ENCODE results near the gene GCGR. TPM values are rescaled to one million over a fixed set of nuclear protein-coding genes. Genes with fewer than 3 reads are reported as not detected.

GCGR gene
- total RNA-seq, 2 donors from 2014 or later, result not detected

DNA sequence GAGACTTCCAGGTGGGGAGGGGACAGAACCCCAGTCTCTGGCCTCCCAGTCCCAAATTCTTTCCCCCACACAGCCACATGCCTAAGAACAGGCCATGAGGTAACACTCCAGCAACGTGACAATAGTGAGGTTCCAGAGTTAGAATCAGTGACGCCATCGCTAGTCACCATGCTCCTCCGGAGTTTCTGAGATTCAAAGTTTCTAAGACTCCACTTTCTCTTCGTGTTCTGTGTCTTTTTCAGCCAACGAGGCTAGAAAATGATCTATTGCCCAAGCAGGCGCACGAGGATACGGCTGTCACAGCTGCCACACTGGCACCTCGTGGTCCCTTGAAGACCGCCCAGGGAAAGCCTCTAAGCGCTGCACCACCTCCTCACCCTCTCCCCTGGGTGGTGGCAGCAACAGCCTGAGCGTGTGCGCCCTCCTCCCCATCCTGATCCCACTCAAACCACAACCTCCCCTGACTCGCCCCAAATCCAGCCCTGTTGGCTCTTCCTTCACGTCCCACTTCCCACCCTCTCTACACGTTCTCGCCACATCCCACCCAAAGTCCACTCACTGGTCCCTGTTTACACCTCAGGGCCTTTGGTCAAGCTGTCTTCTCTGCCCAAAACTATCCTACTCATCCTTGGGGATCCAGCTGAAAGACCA lies 28.1 kb downstream of the GCGR start:
- intact Hi-C loops (cut with DNase I), result no loop called here
- Histone ChIP-seq H3K36me3 (no peaks in the 10 kb centered on the region), H3K9me3 (no peaks in the 10 kb centered on the region), H3K9ac (ENCODE audit: low read depth in 2 of 2, low read length in 2 of 2) (peak overlapping the region; percentile 62 to 91), H3K27ac (peak overlapping the region; percentile 92), H3K4me1 (peaks cover 4% of the 10 kb centered on the region), H3K4me3 (peak overlapping the region; percentile 74), H3K27me3 (no peaks in the 10 kb centered on the region)
- DNase-seq, result no peak
- TF ChIP-seq, protein P1, sequence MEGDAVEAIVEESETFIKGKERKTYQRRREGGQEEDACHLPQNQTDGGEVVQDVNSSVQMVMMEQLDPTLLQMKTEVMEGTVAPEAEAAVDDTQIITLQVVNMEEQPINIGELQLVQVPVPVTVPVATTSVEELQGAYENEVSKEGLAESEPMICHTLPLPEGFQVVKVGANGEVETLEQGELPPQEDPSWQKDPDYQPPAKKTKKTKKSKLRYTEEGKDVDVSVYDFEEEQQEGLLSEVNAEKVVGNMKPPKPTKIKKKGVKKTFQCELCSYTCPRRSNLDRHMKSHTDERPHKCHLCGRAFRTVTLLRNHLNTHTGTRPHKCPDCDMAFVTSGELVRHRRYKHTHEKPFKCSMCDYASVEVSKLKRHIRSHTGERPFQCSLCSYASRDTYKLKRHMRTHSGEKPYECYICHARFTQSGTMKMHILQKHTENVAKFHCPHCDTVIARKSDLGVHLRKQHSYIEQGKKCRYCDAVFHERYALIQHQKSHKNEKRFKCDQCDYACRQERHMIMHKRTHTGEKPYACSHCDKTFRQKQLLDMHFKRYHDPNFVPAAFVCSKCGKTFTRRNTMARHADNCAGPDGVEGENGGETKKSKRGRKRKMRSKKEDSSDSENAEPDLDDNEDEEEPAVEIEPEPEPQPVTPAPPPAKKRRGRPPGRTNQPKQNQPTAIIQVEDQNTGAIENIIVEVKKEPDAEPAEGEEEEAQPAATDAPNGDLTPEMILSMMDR (IDR thresholded peaks at IDR 0.05), result no peak

DNA sequence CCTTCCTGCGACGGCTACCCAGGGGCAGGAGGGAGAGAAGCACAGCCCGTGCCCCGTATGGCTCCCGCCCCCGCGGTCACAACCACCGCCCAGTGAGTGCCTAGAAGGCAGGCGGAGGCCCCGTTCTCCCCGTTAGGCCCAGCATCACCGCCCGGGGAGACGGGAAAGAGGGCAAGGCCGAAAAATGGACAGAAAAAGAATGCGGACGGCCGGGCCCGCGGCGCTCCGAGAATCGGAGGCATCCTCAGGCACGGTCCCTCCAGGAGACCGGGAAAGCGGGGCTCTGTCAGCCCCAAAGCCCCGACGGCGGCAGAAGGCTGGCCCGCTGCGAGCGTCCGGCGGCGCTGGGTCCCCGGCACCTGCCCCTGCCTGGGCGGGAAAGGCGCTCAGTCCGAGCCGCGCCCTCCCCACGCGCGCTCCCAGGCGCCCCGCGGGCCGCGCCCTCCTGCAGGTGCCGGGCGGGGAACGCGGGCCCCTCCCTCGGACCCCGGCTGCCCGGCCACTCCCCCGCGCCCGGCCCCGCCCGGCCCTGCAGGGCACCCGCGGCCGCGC lies 28.7 kb downstream of the GCGR start:
- H3K27me3 ChIP-seq, result no peaks in the 10 kb centered on the region
- intact Hi-C loops (cut with DNase I), result no loop called here
- peaks cover 4% of the 10 kb centered on the region for H3K4me1 ChIP-seq
- peak overlapping the region; percentile 62 to 91 for H3K9ac ChIP-seq (ENCODE audit: low read depth in 2 of 2, low read length in 2 of 2)
- H3K9me3 ChIP-seq, result no peaks in the 10 kb centered on the region
- H3K27ac ChIP-seq, result peak overlapping the region; percentile 92
- TF ChIP-seq, protein P1 (IDR thresholded peaks at IDR 0.05), result no peak
- H3K4me3 ChIP-seq, result peak overlapping the region; percentile 74
- DNase-seq, result peak; percentile 40
- no peaks in the 10 kb centered on the region for H3K36me3 ChIP-seq

DNA sequence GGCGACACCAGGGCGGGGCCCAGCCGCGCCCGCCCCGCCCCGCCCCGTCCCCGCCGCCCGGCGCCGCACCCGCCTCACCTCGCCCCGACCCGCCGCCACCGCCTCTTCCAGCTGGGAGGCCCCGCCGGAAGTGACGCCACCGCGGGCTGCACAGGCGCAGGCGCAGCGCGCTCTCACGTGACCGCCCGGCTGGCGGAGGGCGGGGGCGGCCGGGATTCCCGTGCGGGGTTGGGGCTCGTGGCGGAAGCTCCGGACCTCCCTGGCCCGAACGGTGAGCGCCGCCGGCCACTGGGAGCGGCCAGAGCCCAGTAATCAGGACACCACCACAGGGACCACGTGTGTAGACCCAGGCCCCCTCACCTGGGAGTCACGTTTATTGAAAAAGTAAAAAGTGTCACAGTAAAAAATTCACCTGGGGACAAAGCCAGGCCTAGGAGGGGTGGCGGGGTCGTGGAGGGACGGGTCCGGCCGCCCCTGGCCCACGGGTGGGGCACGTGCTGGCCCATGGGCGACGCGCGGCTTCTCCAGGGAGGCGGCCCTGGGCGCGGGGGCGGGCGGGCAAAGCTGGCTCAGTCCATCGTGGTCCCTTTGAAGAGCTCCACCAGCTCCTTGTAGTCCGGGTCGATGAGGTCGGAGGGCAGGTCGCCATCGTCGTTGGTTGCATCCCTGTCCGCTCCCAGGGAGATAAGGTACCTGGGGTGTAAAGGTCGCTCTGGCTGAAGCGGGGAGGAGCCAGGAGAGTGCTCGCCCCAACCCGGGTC lies 29.4 kb downstream of the GCGR start, which contains the start of gene MCRIP1:
Gene MCRIP1, minus strand, starts transcription at position 132 of the 761 bp plus-strand sequence. CDS start 8,785 bp downstream, outside the sequence.
- Histone ChIP-seq H3K4me1 (peaks cover 4% of the 10 kb centered on the region), H3K27ac (peak within 1 kb of the TSS; percentile 92), H3K9ac (ENCODE audit: low read depth in 2 of 2, low read length in 2 of 2) (peak within 1 kb of the TSS; percentile 82 to 91), H3K4me3 (peak within 1 kb of the TSS; percentile 74), H3K27me3 (no peaks in the 10 kb centered on the region), H3K36me3 (no peaks in the 10 kb centered on the region), H3K9me3 (no peaks in the 10 kb centered on the region)
- TF ChIP-seq, protein P1 (IDR thresholded peaks at IDR 0.05), result no peak
- peak; percentile 94 for DNase-seq
- intact Hi-C loops (cut with DNase I), result no loop called here

DNA sequence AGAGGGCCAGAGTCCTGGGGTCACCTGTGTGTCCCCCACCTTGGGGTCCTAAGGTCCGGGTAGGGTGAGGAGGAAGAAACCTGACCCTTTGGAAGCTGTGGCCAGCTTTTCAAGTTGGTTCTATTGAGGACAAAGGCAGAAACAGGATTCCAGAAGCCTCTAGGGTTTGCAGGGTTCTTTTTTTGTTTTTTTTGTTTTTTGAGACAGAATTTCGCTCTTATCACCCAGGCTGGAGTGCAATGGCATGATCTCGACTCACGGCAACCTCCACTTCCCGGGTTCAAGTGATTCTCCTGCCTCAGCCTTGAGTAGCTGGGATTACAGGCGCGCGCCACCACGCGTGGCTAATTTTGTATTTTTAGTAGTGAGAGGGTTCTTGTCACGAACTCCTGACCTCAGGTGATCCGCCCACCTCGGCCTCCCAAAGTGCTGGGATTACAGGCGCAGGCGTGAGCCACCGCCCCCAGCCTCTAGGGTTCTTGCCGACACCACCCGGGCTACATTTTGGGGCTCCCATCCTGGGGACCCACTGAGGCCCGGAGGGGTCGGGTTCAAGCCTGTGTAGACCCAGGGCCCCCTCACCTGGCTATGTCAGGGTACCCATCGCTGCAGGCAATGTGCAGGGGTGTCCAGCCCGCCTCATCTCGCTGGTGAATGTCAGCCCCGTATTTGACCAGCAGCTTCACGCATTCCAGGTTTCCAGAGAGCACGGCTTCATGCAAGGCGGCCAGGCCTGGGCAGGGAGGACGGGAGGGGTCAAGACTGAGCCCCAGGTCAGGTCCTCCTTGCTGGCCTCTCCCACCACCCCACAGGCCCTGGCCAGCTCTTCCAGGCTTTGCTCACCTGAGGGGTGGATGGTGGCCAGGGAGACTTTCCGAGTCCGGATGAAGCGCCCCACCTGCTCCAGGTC lies 30.2 kb downstream of the GCGR start:
- DNase-seq, result no peak
- peak overlapping the region; percentile 69 for H3K4me3 ChIP-seq

More for the DNA sequence above, 30.2 kb downstream of the GCGR start:
- H3K27ac ChIP-seq, result peak overlapping the region; percentile 91
- no peaks in the 10 kb centered on the region for H3K9me3 ChIP-seq
- H3K9ac ChIP-seq (ENCODE audit: low read depth in 2 of 2, low read length in 2 of 2), result peak overlapping the region; percentile 82 to 91
- H3K27me3 ChIP-seq, result no peaks in the 10 kb centered on the region
- intact Hi-C loops (cut with DNase I), result no loop called here
- H3K4me1 ChIP-seq, result peaks cover 4% of the 10 kb centered on the region
- H3K36me3 ChIP-seq, result no peaks in the 10 kb centered on the region
- TF ChIP-seq, protein P1 (IDR thresholded peaks at IDR 0.05), result no peak

All from colonic mucosa (tissue), 4 donors.